Activated T-cell treated with anti-CD3 and anti-CD28 coated beads for 1 hour (primary cell): ENCODE measurements around the gene ADRA2B.
A peak's percentile ranks its signal among the peaks of the same experiment; 100 is the strongest.

Experiments
- DNase-seq: peaks from one replicate; pipeline ENCODE4 v3.0.0-alpha.2; 2020; ENCODE audit warnings: low read depth

Gene ADRA2B

DNA sequence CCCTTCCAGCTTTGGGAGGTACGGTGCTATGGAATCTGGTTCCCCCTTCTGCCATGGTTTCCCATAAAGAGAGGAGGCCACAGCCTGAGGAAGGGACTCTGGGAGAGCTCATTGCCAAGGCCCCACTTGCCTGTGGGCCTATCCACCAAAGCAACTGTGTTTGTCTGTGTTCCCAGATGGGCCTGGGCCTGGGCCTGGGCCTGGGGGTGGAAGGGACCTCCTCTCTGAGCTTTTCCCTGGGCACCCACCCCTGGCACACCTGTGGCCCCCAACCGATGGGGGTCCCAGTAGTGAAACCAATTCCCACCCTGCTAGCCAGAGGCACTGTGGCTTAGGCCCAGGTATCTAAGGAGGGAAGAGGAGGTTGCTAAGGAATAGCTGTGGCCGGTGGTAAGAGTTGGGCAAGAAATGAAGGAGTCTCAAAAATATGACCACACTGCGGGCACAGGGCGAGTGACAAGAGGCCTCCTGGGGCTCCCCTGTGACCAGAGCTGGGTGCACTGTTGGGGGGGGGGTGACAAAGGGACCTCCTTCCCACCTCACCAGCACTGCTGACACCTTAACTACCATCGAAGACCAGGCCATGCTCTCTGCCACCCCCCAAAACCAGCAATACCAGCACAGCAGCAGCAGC lies 33.8 kb upstream of the ADRA2B start:
- DNase-seq, result no peak

DNA sequence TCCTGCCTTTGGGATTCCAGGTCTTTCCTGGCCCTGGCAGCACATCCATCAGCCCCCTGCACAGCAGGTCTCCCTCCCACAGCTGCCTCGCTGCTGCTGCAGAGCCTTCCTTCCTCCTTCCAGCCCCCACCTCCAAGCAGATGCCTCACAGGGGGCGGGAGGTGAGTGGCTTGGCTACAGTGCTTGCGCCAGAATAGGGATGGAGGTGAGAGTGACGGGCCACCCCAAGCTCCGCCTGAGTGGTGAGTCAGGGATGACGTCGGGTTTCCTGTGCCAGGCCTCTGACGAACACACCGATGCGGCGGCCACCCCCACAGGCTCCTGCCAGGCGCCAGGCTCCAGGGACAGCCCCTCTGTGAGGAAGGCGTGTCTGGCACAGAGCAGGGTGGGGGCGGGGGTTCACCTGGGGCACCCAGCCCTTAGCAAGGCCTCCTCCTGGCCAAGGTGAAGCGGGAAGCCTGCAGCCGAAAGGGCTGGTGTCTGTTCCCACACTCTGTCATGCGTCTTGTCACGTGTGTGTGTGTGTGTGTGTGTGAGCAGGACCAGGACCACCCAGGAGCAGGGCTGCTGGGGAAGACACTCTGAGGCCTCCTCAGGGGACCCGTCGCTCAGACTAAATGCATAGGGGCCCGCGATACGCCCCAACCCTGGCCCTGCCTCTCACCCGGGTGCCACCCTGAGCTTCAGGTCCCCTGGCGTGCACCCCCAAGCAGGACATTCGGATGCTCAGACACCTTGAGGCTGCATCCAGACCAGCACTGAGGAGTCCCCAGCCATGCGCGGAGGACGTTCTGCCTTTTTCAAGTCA lies 32.2 kb upstream of the ADRA2B start:
- peak; percentile 87 for DNase-seq

DNA sequence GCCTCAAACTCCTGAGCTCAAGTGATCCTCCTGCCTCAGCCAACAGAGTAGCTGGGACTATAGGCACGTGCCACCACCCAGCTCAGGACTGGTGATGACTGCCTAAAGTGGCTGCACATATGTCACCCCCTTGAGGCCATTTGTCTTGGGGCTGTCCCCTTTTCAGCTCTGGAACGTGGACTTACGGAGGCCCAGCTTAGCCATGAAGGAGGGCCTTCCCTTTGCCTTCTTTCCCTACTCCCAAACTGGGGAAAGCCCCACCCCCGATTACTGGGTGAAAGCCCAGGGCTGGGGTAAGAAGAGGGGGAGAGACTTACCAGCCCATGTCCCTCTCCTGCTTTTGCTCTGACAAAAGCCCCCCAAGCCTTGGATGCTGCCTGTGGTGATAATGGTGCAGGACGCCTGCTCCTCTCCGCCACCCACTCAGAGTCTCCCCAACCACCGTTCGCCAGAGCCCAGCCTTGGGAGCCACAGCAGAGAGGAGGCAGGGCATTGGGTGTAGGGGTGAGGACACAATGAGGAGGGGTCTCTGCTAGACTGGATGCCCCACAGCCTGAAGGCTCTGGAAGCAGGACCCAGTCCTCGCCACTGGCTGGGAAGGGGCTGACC lies 31.3 kb upstream of the ADRA2B start:
- no peak for DNase-seq

DNA sequence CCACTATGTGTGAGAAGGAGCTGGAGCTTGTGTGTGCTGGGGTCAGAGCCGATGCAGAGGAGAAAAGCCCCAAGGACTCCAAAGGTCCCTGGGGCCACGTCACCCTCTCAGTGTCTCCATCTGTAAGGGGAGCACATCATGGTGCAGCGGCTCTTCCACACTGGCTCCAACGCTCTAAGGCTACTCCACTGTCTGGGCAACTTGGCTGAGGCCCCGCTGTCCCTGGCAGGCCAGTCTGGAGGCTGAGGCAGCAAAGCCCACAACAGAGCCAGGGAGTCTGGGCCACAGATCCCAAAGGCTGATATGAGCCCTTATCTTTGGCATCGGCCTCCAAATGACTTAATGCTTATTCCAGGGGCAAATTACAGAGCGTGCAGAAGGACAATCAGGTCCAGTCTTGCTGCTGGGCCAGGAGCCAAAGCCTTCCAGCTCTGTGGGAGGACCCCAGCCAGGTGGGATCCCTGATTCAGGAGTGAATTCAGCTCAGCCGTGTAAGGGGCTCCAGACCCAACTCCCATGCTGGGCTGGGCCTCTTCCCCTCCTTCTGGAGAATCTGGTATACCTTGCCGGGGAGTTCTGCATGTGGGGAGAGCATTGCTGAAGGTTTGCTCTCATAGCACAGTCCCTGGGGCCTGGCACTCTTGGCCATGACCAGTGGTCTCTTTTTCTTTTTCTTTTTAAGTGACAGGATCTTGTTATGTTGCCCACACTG lies 30.7 kb upstream of the ADRA2B start:
- DNase-seq, result no peak

DNA sequence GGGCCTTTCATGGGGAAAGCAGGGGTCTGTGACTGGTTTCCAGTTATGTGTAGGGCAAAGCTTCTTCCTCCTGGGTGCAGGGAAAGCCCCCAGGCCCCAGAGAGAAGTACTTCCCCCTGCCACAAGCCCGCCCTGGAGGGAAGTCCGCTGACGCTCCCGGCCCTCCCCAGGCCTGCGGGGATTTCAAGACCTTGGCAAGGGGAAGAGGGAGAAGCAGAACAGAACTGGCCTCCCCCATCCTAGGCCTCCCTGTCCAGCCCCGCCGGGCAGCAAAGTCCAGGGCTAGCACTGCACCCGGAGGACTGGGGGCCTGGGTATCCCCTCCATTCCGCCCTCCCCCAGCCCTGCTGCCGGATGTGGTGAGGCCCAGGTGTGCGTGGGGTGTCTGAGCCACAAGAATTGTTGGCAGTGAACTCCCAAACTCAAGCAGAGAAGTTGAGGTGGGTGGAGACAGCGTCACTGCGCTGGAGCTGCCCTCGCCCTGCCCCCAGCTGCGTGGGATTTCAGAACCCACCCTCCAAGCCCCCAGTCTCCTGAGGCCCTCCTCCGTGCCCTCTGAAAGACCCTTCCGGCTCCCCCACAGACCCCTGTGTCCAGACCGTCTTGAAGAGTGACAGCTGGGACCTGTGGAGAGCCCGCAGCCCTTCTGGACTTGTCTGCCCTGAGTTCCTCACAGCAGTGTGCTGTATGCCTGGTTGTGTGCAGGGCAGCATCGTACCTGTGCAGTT lies 29.9 kb upstream of the ADRA2B start:
- DNase-seq, result peak; percentile 77

DNA sequence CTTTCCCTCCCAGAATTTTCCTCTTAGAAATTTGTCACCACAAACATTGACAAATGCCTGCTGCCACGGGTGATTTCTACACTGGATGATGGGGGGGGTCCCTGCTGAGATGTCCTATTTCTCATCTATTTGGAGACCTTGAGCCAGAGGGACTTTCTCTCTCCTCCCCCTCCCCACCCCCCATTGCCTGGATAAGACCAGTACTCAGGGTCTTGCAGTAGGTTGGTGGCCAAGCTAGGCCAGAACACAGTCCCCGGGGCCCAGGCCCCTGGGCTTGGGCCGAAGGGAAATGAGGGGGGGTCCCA lies 29.4 kb upstream of the ADRA2B start:
- no peak for DNase-seq

DNA sequence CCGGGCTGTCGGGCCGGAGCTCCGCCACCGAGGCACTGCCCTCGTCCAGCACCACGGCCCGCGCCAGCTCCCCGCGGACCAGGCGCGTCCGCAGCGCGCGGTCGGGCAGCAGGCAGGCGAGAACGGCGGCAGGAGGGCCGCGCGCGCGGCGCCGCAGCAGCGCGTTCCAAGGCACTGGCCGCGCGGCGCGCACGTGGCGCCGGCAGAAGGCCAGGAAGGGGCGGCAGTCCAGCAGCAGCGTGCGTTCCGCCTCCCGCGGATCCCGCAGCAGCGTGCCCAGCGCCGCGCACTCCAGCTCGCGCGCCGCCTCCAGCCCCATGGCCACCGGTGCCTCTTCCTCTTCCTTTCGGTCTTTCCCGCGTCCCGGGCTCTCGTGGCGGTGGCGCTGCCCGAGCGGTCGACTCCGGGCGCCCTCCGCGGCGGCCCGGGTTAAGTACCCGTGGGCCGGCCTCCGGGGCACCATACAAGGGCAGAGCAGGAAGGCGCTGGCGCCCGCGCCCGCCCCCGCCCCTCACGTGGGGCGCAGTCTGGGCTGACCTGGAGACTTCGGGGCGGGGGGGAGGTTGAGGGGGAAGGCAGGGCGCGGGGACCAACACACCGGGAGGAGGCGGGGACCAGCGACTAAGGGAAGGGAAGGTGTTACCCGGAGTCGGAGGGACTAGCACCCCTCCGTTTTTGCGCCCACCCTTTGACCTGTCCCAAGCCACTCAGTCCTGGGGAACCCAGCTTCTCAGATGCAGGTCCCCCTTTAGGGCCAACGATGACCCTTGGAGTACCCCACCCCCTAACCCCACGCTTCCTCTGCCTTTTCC lies 28.9 kb upstream of the ADRA2B start, which contains the start of gene DUSP2:
Gene DUSP2, minus strand, starts transcription at position 405 of the 812 bp plus-strand sequence. Its CDS starts 86 bp downstream, at position 319.
- DNase-seq, result peak; percentile 90

DNA sequence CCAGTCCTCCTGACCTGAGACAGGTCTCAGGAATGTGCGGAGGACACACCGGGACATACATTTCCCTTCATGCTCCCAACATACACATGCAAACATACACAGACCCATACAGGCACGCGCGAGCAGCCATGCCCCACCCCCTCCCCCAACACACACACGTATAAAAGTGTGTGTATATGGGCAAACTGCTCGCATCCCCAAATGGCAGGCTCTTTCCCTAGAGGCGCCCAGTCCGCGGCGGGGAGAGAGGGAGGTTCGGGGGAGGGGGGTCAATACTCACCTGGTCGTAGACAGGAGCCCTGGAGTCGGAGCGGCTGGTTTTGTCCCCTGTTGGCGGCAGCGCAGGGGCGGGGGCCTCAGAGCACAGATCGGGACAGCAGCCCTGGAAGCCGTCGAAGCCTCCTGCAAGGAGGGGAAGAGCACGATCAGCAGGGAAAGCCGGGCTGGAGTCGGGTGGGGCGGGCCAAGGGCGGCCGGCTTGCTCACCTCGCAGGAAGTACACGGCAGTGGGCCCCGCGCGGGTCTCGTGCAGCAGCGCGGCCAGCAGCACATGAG lies 28.2 kb upstream of the ADRA2B start:
- peak; percentile 39 for DNase-seq

DNA sequence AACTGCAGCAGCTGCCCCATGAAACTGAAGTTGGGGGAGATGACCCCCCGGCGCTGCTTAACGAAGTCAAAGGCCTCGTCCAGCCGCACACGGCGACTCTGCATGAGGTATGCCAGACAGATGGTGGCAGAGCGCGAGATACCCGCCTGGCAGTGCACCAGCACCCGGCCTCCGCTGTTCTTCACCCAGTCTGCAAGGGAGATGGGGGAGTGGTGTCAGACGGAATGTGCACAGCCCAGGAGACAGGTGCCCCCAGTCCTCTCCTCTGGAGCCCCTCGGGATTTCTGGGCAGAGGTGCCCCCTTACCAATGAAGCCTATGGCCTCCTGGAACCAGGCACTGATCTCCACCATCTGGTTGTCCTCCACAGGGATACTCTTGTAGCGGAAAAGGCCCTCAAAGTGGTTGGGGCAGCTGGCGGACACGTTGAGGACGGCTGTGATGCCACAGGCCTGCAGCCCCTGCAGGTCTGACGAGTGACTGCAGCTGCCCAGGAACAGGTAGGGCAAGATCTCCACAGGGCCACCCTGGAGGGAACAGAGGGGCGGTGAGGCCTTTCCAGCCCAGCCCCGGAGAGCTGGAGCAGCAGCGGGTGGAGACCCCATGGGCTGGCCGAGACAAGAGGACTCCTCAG lies 27.6 kb upstream of the ADRA2B start:
- DNase-seq, result peak; percentile 42

DNA sequence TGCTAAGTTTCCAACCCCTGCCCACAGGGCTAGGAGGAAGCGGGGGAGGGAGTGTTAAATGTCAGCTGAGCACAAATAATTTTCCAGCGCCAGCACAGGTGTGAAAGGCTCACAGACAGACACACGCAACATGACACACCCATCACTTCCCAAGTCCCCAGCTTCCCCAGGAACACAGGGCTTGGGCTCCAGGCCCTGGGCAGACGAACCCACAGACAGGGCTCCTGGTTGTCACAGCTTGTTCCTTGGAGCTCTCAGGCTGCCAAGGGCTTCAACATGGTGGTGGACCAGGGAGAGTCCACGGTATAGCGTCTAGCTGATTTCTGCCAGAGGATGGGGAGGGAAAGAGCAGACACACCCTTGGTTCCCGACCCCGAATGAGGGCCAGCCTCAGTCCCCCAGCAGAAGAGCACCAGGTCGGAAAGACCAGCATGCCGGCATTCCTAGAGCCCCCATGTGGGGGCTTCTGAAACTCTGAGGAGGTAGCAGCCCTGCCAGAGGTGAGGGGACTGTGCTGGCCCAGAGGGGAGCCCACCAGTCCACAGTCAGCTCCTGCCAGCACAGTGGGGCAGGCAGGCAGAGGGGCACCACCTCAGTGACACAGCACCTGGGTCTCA lies 27.0 kb upstream of the ADRA2B start:
- DNase-seq, result peak; percentile 33

DNA sequence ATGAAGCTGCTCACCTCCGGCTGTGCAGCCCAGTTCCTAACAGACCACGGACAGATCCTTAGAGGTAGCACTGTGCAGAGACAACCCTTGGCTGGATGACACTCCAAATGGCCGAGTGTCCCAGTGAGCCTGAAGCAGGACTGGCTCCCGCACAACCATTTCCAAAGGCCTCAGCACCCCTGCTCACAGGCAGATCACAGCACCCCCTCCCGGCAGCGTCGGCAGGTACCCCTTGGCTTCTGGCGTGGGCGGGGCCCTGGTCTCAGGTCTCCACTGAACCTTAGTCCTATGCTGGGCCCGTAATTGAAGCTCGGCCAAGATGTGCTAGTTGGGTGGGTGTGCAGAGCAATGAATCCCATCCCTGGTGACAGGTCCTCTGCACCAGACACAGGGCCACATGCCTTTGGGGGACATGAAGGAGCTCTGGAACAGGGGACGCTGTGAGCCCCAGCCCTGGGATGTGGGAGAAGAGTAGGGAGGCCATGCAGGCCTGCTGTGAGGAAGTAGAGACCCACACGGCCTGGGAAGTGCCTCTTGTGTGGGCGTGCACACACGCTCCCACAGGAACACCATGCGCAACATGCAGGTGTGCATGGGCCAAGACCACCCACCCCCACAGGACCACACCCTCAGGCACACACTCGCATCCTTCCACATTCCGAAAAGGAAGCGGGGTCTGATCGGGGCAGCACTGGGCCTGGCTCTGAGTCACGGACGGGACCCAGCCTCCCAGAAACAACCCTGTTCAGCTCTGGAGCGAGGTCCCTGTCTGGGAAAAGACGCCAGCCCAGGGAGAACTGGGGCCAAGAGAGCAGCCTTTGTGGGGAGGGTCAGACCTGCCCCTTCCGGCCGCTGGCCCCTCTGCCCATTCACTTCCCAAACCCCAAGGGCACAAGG lies 26.1 kb upstream of the ADRA2B start:
- peak; percentile 71 for DNase-seq

DNA sequence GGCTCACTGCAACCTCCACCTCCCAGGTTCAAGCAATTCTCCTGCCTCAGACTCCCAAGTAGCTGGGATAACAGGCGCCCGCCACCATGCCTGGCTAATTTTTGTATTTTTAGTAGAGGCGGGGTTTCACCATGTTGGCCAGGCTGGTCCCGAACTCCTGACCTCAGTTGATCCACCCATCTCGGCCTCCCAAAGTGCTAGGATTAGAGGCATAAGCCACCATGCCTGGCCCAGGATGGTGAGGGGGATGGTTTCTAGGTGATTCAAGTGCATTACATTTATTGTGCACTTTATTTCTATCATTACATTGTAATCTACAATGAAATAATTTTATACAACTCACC lies 25.2 kb upstream of the ADRA2B start:
- peak; percentile 44 for DNase-seq

DNA sequence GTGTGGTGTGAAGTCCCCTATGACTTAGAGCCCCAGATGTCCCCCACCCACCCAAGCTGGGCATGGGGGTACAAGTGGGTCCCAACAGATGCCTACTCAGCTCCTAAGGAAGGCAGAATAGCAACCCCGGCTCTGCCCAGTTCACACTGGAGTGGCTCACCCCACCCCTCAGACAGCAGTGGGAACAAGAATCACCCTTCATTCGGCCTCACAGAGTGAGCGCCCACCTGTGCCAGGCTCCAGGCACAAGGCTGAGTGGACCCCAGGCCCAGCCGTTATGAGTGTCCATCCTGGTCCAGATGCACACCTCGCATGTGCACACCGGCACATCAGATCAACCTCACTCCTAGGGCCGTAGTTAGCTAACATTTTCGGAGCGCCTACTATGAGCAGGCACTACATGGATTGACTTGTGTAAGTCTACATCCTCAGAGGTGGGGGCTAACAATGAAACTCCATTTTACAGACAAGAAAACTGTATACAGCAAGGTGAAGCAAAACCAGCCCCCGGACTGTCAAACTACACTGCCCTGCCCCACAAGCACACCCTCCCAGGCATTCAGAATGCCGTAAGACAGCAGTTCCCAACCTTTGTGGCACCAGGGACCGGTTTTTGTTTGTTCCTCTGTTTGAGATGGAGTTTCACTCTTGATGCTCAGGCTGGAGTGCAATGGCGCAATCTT lies 24.7 kb upstream of the ADRA2B start:
- DNase-seq, result peak; percentile 40

DNA sequence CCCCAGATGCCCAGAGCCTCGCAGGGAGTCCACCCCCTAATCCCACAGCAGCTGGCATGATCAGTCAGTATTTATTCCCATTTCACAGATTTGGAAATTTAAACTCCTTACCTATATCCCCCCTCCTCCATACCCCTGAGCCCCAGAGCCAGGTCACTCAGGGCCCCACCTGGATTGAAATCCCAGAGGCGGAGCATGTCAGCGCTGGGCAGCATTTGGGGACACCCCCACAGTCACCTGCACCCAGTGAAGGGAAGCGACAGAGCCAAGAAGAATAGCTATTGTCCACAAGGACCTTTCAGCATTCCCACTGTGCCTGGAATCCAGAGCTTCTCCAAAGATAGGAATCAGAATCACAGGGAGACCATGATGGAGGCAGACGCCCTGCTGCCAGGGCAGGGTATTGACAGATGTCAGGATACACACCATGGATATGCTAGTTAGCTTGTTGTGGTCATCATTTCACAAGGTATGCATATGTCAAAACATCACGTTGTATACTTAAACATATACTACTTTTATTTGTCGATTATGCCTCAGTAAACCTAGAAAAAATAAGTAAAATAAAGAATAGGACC lies 22.9 kb upstream of the ADRA2B start:
- DNase-seq, result no peak

DNA sequence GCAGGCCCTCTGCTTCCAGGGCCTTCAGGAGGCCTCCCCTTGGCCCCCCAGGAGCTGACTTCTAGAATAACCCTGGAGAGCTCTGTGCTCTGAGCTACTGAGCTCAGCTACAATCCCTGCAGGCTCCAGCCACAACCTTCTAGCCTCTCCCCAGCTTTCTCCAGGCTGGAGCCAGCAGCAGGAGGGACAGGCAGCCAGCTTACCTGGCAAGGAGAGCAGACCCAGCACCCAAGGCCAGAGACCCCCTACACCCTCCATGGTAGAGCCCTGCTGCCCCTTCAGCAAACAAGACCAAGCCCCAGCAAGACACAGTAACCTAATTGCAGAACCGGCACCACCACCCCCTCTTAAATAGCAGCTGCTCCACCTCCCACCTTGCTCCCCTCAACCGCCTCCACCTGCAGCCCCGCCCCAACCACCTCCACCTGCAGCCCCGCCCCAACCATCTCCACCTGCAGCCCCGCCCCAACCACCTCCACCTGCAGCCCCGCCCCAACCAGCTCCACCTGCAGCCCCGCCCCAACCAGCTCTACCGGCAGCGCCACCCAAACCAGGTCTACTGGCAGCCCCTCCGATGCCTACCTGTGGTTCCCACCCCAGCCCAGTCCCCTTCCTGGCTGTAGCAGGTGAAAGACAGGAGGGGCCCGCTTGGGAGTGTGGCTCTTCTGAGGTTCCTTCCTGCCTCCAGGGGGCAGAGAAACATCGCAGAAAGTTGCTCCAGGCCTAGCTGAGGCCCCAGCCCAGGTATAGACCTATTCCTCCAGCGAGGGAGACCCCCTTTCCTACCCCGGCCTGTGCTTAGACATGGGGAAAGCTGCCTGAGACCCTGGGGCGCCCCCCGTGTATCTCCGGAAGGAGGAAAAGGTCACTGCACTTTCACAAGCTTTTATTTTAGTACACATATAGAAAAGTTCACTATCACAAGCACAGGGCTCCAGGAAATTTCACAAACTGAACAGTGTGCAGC lies 22.1 kb upstream of the ADRA2B start, which contains the start of gene ASTL:
Gene ASTL, minus strand, starts transcription at position 324 of the 967 bp plus-strand sequence. Its CDS starts 66 bp downstream, at position 258.
- DNase-seq, result peak; percentile 61

DNA sequence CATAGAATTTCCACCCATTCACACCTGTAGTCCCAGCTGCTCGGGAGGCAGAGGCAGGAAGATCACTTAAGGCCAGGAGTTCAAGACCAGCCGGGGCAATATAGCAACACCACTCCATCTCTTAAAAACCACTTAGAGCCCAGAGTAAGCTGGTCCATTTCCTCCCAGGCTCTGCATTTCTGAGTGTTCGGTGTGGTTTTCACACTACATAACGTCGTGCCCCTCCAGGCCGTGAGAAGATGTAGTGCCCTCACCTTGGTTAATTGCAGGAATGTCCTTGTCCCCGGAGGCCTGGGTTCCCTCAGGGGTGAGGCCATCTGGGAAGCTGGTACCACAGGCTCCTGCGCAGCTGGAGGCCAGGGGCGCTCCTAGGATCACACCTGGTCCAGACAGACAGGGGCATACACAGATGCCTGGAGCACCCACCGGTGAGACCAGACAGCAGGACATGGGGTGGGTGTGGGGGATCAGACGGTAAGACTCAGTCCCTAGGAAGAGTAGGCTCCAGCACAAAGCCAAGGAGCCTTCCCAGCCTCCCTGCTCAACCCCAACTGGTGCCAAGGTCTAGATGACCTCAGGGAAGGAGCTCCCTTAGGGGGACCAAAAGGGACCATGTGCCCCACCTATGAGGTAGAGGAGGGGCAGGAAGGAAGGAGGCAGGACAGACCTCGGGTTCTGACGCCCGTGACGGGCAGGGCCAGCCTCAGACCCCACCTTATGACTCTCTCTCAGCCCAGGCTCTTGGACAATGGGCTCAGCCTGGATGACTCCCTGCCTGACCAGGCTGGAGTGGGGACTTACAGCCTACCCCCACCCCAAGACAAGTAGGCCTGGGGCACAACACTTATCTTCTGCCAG lies 21.2 kb upstream of the ADRA2B start:
- DNase-seq, result no peak
